Upper lobe of left lung (tissue), 4 donors: Measurements from ENCODE around the gene SLC29A3.
"Not testable (repeated sequence)": the region's sequence is repeated elsewhere in the genome, so short reads cannot be mapped to it uniquely, and the experiment has no call there.

ENCODE experiments used
- EP300 ChIP-seq, 4 donors: sonication (generic); formaldehyde crosslinking; IDR thresholded peaks; one replicate each; pipeline ENCODE4 v1.5.1; 2017; ENCODE audit warnings: antibody characterized with exemption in 4 of 4, control low read depth in 2 of 4
- POLR2A ChIP-seq, 4 donors: fragments of 450-650 bp; IDR thresholded peaks; one replicate each; pipeline ENCODE4 v1.5.1; 2016 to 2017; ENCODE audit warnings: antibody characterized with exemption in 4 of 4, mild to moderate bottlenecking in 2 of 4
- TF ChIP-seq, protein P1 (sequence below), 6 experiments: fragments of 450-650 bp in 4 of 6; fragments of 200-600 bp in 2 of 6; sonication (generic) in 2 of 6; IDR thresholded peaks; one replicate each; pipeline ENCODE4 v1.5.1; 2016 to 2019; ENCODE audit warnings: antibody characterized with exemption in 6 of 6

- TF ChIP-seq, protein P1, sequence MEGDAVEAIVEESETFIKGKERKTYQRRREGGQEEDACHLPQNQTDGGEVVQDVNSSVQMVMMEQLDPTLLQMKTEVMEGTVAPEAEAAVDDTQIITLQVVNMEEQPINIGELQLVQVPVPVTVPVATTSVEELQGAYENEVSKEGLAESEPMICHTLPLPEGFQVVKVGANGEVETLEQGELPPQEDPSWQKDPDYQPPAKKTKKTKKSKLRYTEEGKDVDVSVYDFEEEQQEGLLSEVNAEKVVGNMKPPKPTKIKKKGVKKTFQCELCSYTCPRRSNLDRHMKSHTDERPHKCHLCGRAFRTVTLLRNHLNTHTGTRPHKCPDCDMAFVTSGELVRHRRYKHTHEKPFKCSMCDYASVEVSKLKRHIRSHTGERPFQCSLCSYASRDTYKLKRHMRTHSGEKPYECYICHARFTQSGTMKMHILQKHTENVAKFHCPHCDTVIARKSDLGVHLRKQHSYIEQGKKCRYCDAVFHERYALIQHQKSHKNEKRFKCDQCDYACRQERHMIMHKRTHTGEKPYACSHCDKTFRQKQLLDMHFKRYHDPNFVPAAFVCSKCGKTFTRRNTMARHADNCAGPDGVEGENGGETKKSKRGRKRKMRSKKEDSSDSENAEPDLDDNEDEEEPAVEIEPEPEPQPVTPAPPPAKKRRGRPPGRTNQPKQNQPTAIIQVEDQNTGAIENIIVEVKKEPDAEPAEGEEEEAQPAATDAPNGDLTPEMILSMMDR (IDR thresholded peaks at IDR 0.05) = not testable (repeated sequence)
- not testable (repeated sequence) for TF ChIP-seq POLR2A, EP300 (IDR thresholded peaks at IDR 0.05)
Observed at GRCh38 chr10:71272974-71273373, 46.1 kb upstream of the SLC29A3 start.
